ENCODE measurements around the gene COL6A5. TPM values are rescaled to one million over a fixed set of nuclear protein-coding genes. Genes with fewer than 3 reads are reported as not detected.
A peak's percentile ranks its signal among the peaks of the same experiment; 100 is the strongest.

Gene COL6A5
- total RNA-seq, 1 donor from 2014 or later: not detected

- DNase-seq (ENCODE audit: low read depth): no peak
- peak; percentile 33 for TF ChIP-seq CTCF (IDR thresholded peaks at IDR 0.05; ENCODE audit: insufficient read depth, low read length, poor library complexity, severe bottlenecking)
- Histone ChIP-seq H3K27me3 (ENCODE audit: control insufficient read depth, insufficient read depth, low read length) (peaks cover under 1% of the 10 kb centered on the region), H3K36me3 (ENCODE audit: control insufficient read depth, insufficient read depth, low read length) (no peaks in the 10 kb centered on the region), H3K4me3 (ENCODE audit: low read depth, low read length) (no peak overlapping the region)
Observed at GRCh38 chr3:130480736-130481135, 135.3 kb downstream of the COL6A5 start.

- no peak for TF ChIP-seq CTCF (IDR thresholded peaks at IDR 0.05; ENCODE audit: insufficient read depth, low read length, poor library complexity, severe bottlenecking)
- H3K27me3 ChIP-seq (ENCODE audit: control insufficient read depth, insufficient read depth, low read length): no peaks in the 10 kb centered on the region
- H3K4me3 ChIP-seq (ENCODE audit: low read depth, low read length): no peak overlapping the region
- no peaks in the 10 kb centered on the region for H3K36me3 ChIP-seq (ENCODE audit: control insufficient read depth, insufficient read depth, low read length)
- DNase-seq (ENCODE audit: low read depth): no peak
Observed at GRCh38 chr3:130488288-130488687, 142.8 kb downstream of the COL6A5 start.

GRCh38 chr3:130488769-130489450 lies 143.4 kb downstream of the COL6A5 start:
- no peaks in the 10 kb centered on the region for H3K36me3 ChIP-seq (ENCODE audit: control insufficient read depth, insufficient read depth, low read length)
- no peaks in the 10 kb centered on the region for H3K27me3 ChIP-seq (ENCODE audit: control insufficient read depth, insufficient read depth, low read length)
- DNase-seq (ENCODE audit: low read depth): no peak
- no peak for TF ChIP-seq CTCF (IDR thresholded peaks at IDR 0.05; ENCODE audit: insufficient read depth, low read length, poor library complexity, severe bottlenecking)
- H3K4me3 ChIP-seq (ENCODE audit: low read depth, low read length): no peak overlapping the region

GRCh38 chr3:130490241-130490640 lies 144.8 kb downstream of the COL6A5 start:
- no peaks in the 10 kb centered on the region for H3K36me3 ChIP-seq (ENCODE audit: control insufficient read depth, insufficient read depth, low read length)
- no peaks in the 10 kb centered on the region for H3K27me3 ChIP-seq (ENCODE audit: control insufficient read depth, insufficient read depth, low read length)
- DNase-seq (ENCODE audit: low read depth): no peak
- H3K4me3 ChIP-seq (ENCODE audit: low read depth, low read length): no peak overlapping the region
- TF ChIP-seq CTCF (IDR thresholded peaks at IDR 0.05; ENCODE audit: insufficient read depth, low read length, poor library complexity, severe bottlenecking): no peak

- Histone ChIP-seq H3K27me3 (ENCODE audit: control insufficient read depth, insufficient read depth, low read length) (no peaks in the 10 kb centered on the region), H3K36me3 (ENCODE audit: control insufficient read depth, insufficient read depth, low read length) (no peaks in the 10 kb centered on the region), H3K4me3 (ENCODE audit: low read depth, low read length) (no peak overlapping the region)
- TF ChIP-seq CTCF (IDR thresholded peaks at IDR 0.05; ENCODE audit: insufficient read depth, low read length, poor library complexity, severe bottlenecking): no peak
- DNase-seq (ENCODE audit: low read depth): no peak
Observed at GRCh38 chr3:130491431-130491830, 146.0 kb downstream of the COL6A5 start.

- H3K27me3 ChIP-seq (ENCODE audit: control insufficient read depth, insufficient read depth, low read length): no peaks in the 10 kb centered on the region
Observed at GRCh38 chr3:130504701-130505100, 159.2 kb downstream of the COL6A5 start.

More at GRCh38 chr3:130504701-130505100, 159.2 kb downstream of the COL6A5 start:
- no peak for DNase-seq (ENCODE audit: low read depth)
- Histone ChIP-seq H3K4me3 (ENCODE audit: low read depth, low read length) (no peak overlapping the region), H3K36me3 (ENCODE audit: control insufficient read depth, insufficient read depth, low read length) (no peaks in the 10 kb centered on the region)
- no peak for TF ChIP-seq CTCF (IDR thresholded peaks at IDR 0.05; ENCODE audit: insufficient read depth, low read length, poor library complexity, severe bottlenecking)

Measured in kidney epithelial cell (primary cell).